Central memory CD4-positive, alpha-beta T cell (primary cell): ENCODE data around the gene TPRG1L.

ENCODE experiments used
- DNase-seq: peaks from one replicate; pipeline ENCODE4 v3.0.0; 2022

The TPRG1L gene

DNA sequence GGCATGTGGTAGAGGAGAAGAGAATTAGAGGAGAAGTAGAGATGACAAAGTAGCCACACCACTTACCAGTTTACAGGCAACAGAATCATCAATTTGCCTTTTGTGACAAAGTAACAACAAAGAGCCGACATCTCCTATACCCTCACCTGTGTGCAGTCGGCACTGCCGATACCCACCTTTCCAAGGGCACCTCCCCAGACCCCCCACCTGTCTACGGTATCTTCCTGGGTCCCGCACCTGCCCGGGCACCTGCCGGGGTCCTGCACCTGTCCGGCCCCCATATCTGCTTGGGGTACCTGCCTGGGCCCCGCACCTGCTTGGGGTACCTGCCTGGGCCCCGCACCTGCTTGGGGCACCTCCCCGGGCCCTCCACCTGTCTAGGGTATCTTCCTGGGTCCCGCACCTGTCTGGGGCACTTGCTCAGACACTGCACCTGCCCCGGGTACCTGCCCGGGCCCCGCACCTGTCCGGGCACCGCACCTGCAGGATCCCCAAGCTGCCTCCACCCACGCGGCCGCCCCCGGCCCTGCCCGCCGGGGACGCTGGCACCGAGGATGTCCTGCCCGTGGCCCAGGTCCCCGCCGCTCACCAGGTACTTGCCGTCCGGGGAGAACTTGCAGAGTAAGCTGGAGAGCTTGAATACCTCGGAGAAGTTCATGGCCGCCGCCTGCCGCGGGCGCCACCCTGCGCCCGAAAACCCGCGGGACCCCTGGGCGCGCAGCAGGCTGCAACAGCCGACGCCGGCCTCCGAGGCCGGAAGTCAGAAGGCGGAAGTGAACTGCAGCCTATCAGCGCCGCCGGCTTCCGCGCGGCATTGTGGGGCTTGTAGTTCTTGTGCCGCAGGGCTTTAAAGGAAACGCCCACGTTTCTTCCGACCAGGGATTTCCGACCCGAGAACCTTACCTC lies 24.8 kb downstream of the TPRG1L start, which contains the start of gene WRAP73:
Gene WRAP73, minus strand, starts transcription at position 762 of the 906 bp plus-strand sequence. Its CDS starts 104 bp downstream, at position 658.
- DNase-seq = peak; percentile 86

- no peak for DNase-seq
Measured at GRCh38 chr1:3650248-3651025, 25.6 kb downstream of the TPRG1L start.

DNA sequence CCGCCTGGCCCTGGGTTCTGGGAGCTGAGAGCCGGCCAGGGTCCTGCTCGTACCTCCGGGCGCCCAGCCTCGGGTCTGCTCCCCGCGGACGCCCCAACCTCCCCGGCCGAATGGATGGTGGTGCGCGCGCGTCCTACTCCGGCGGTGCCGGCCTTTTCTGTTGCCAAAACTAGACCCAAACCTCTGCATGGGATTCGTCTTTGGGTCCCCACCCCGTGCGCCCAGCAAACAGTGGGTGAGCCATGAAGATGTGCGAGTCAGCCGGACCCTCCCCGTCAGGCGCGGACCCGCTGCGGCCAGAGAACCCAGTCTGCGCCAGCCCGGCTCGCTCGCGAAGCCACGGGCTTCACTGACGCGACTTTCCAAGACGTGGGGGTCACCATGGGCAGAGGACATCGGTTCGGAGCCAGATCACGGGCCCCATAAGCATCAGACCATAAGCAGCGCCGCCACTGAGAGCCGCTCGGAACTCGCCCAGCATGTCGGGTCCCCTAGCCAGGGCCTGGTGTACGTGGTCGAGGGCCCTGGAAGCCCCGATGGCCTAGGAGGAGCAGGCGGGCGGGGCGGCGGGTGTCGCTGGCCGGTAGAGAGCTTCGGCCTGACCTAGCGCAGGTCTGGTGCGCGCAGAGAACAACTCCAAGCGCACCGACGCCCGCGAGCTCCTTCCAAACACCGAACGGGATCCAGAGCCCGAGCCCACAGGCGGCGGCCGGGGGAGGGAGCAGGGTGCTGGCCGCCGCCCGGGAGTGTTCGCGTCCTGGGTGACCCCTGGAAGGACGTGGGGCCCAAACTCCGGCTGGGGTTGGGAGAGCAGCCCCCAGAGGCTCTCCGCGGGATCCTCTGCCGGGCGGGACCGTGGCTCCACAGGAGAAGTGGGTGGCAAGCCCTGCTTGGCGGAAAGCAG lies 26.5 kb downstream of the TPRG1L start:
- peak; percentile 7 for DNase-seq

- DNase-seq = no peak
Measured at GRCh38 chr1:3651930-3652547, 27.2 kb downstream of the TPRG1L start, which contains the start of gene TP73. TP73 (plus strand) TSS chr1:3652516; CDS start chr1:3682366, 29,850 bp downstream.

GRCh38 chr1:3652548-3653285 lies 27.9 kb downstream of the TPRG1L start:
- no peak for DNase-seq

DNA sequence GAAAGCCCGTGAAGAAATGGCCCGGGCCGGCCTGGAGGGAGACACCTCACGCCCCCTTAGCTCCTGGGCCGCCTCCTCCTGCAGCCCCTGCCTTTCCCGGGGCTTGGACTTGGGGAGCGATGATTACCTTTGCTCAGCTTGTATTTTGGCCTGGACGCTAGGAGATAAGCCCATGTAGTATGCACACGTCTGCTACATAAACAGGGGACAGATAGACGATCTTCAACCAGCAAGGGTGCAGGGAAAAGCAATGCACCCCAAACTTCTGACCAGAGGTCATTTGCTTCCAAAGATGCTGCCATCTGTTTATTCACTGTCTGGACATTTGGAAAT lies 28.4 kb downstream of the TPRG1L start:
- no peak for DNase-seq

GRCh38 chr1:3654549-3655281 lies 29.9 kb downstream of the TPRG1L start:
- DNase-seq = no peak

GRCh38 chr1:3656450-3657095 lies 31.8 kb downstream of the TPRG1L start:
- no peak for DNase-seq

- DNase-seq = no peak
Measured at GRCh38 chr1:3657096-3657475, 32.3 kb downstream of the TPRG1L start.

GRCh38 chr1:3657578-3658230 lies 32.9 kb downstream of the TPRG1L start:
- DNase-seq = no peak

- DNase-seq = no peak
Measured at GRCh38 chr1:3658231-3658615, 33.4 kb downstream of the TPRG1L start.

- DNase-seq = no peak
Measured at GRCh38 chr1:3659093-3659492, 34.3 kb downstream of the TPRG1L start.

DNA sequence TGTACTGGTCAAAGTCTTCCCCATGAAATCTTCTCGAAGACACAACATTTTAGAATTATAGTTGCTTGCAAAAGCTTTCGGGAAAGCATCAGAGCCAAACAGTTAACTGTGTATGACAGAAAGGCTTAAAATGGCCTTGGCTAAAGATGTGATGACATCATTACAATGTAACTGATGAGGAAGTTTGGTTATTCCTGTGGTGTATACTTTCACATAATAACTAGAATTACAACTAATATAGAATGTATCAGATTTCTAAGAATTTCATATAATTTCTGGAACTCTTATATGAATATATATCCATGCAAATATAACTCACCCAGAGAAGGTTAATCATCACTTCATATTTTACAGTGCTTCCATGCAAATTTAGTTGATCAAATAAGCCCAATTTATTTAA lies 35.9 kb downstream of the TPRG1L start:
- no peak for DNase-seq

GRCh38 chr1:3661631-3662030 lies 36.8 kb downstream of the TPRG1L start:
- DNase-seq = no peak

DNA sequence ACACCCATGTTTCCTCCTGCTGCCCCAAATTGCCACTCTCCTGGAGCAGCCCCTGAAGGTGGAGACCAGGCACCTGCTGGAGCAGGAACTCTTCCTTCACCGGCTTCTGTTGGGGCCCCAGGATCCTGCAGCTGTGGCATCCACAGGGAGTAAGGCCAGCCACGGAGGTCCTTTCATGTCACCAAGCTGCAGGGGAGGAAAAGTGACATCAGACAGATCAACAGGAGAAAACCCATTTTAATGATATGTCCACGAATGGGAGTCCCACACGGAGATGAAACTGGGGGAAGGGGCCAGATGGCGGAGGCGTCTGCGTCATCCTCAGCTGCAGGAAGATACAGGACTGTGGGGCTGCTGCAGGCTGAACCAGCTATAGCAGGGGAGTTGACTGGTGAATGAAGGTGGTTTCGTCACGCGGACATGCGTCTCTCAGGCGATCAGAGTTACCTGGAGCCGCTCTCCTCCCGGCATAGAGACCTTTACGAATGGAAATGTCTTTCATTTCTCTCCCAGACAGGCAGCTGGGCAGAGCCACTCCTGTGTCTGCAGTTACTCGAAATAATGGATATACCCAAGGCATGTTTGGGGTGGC lies 37.4 kb downstream of the TPRG1L start:
- DNase-seq = no peak

GRCh38 chr1:3663999-3664699 lies 39.3 kb downstream of the TPRG1L start:
- no peak for DNase-seq

GRCh38 chr1:3664700-3665375 lies 40.0 kb downstream of the TPRG1L start:
- DNase-seq = no peak

GRCh38 chr1:3668148-3668547 lies 43.3 kb downstream of the TPRG1L start:
- DNase-seq = no peak
